OCI-LY1 (cell line): ENCODE data around the gene NUAK1.

ENCODE experiments used
- H2AFZ ChIP-seq: fragments of 200-600 bp; sonication (generic), shearing (Covaris generic); 2 replicates; pipeline ENCODE4 v1.6.0; 2014; ENCODE audit warnings: antibody characterized with exemption, mild to moderate bottlenecking, low read length
- H3F3A ChIP-seq: fragments of 200-600 bp; sonication (generic), shearing (Covaris generic); 2 replicates; pipeline ENCODE4 v1.6.0; 2014; ENCODE audit warnings: mild to moderate bottlenecking, antibody characterized with exemption, low read length, moderate library complexity; ENCODE audit not compliant: insufficient read depth
- H3K27ac ChIP-seq: fragments of 200-600 bp; sonication (generic); 2 replicates; pipeline ENCODE4 v1.5.1; 2014; ENCODE audit warnings: low read length, mixed run types, mild to moderate bottlenecking, low read depth; ENCODE audit not compliant: poor library complexity, severe bottlenecking
- H3K27me3 ChIP-seq: fragments of 200-600 bp; sonication (generic); 2 replicates; pipeline ENCODE4 v1.6.0; 2014; ENCODE audit warnings: antibody characterized with exemption, mild to moderate bottlenecking, low read length, moderate library complexity; ENCODE audit not compliant: insufficient read depth
- H3K36me3 ChIP-seq: fragments of 200-600 bp; sonication (generic); 2 replicates; pipeline ENCODE4 v1.6.1; 2014; ENCODE audit warnings: mild to moderate bottlenecking, antibody characterized with exemption, low read length, moderate library complexity, mixed read lengths; ENCODE audit not compliant: insufficient read depth
- H3K4me1 ChIP-seq: fragments of 200-600 bp; sonication (generic); 2 replicates; pipeline ENCODE4 v1.5.1; 2014; ENCODE audit warnings: mild to moderate bottlenecking, low read length, moderate library complexity; ENCODE audit not compliant: insufficient read depth, severe bottlenecking
- H3K4me2 ChIP-seq: fragments of 200-600 bp; sonication (generic), shearing (Covaris generic); 2 replicates; pipeline ENCODE4 v1.6.1; 2014; ENCODE audit warnings: low read length
- H3K4me3 ChIP-seq: fragments of 200-600 bp; sonication (generic); 2 replicates; pipeline ENCODE4 v1.5.1; 2014; ENCODE audit warnings: low read length, low read depth, mild to moderate bottlenecking, mixed read lengths; ENCODE audit not compliant: poor library complexity, severe bottlenecking
- H3K79me2 ChIP-seq: fragments of 200-600 bp; shearing (Covaris generic); 2 replicates; pipeline ENCODE4 v1.6.1; 2016; ENCODE audit warnings: mixed run types, low read length, mixed read lengths; ENCODE audit not compliant: insufficient read depth
- H3K9ac ChIP-seq: fragments of 200-600 bp; sonication (generic), shearing (Covaris generic); 2 replicates; pipeline ENCODE4 v1.6.1; 2014; ENCODE audit warnings: mild to moderate bottlenecking, low read length, mixed read lengths
- H3K9me2 ChIP-seq: fragments of 200-600 bp; sonication (generic), shearing (Covaris generic); 2 replicates; pipeline ENCODE4 v1.6.1; 2014; ENCODE audit warnings: low read depth, mild to moderate bottlenecking, low read length, mixed read lengths
- H3K9me3 ChIP-seq: fragments of 200-600 bp; shearing (Covaris generic); 2 replicates; pipeline ENCODE4 v1.6.1; 2014; ENCODE audit warnings: low read length, mixed read lengths
- H4K20me1 ChIP-seq: fragments of 200-600 bp; sonication (generic), shearing (Covaris generic); 2 replicates; pipeline ENCODE4 v1.6.0; 2016; ENCODE audit warnings: mild to moderate bottlenecking, low read length; ENCODE audit not compliant: insufficient read depth
- EZH2 ChIP-seq: fragments of 200-600 bp; sonication (generic), shearing (Covaris generic); IDR thresholded peaks from 2 replicates; pipeline ENCODE4 v1.8.0; 2017; ENCODE audit warnings: borderline replicate concordance, mixed run types, mild to moderate bottlenecking, antibody characterized with exemption, low read length, moderate library complexity, mixed read lengths
- TF ChIP-seq, protein P1 (sequence below): fragments of 200-600 bp; sonication (generic), shearing (Covaris generic); IDR thresholded peaks from 2 replicates; pipeline ENCODE4 v1.5.1; 2017; ENCODE audit warnings: mild to moderate bottlenecking, antibody characterized with exemption, low read length, moderate library complexity, mixed read lengths

Gene NUAK1

DNA sequence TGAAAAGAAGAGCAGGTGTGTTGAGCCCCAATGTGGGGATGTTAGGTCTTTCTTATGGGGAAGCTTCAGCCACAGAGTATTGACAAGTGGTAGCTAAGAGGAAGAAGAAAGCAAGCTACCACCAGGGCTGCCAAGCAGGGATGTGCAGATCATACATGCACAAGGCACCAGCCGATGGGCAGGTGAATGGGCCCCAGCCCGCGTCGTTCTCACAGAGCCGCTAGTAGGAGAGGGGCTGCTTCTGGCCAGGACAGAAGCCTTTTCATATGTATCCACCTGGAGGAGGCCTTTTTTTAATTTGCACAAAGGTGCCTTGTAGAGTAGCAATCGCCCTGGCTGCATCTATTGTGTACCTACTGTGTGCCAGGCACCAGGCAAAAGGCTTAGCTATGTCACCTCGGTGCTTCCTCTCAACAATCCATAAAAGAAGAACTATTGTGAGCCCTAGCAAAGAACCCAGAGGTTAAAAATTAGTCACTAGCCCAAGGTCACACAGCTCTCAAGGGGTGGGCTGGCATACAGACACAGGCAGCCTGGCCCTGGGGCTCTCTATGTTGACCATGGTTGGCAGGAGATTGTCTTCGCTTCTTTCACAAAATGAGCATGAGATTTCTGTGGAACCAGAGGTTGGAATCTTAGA lies 8.2 kb downstream of the NUAK1 start:
- no peaks in the 10 kb centered on the region for H3K79me2 ChIP-seq
- no peaks in the 10 kb centered on the region for H3K4me1 ChIP-seq

DNA sequence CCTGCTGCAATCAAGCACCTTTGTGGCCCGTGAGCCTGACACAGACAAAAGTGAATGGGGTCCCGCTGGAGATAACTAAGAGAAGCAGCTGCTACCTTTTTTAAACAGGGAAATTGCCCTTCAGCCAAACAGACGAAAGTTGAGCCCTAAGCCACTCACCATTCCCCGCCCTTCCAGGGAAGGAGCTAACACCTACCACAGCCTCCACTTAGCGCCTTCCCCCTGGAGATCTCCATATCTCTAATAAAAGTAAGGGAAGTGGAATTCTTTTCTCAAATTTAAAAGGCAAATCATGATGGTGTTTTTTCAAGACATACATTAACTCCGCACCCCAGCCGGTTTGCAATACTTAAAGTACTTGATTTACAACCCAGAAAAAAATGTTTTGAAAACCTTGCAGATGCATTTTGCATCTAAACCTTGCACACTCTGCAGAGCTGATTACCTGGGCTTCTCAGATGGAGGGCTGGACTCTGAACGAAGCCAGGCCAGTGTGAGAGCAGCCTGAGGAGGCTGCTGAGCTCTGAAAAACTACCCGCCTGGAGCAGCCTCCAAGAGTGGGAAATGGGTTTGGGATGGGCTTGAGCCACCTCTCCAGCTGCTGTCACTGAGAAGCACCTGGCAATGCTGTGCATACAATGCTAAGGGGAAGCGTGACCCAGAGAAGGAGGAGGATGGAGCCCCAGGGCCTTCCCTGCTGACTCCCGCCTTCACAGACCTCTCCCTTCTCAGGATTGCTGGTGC lies 10.0 kb downstream of the NUAK1 start:
- Histone ChIP-seq H3F3A (no peaks in the 10 kb centered on the region), H3K9me3 (no peaks in the 10 kb centered on the region), H3K36me3 (no peaks in the 10 kb centered on the region), H3K9ac (no peak overlapping the region), H3K4me2 (no peak overlapping the region), H2AFZ (no peak overlapping the region), H3K79me2 (no peaks in the 10 kb centered on the region), H4K20me1 (no peaks in the 10 kb centered on the region), H3K9me2 (no peaks in the 10 kb centered on the region), H3K27ac (no peak overlapping the region), H3K4me1 (no peaks in the 10 kb centered on the region), H3K27me3 (no peaks in the 10 kb centered on the region), H3K4me3 (no peak overlapping the region)
- TF ChIP-seq, protein P1, sequence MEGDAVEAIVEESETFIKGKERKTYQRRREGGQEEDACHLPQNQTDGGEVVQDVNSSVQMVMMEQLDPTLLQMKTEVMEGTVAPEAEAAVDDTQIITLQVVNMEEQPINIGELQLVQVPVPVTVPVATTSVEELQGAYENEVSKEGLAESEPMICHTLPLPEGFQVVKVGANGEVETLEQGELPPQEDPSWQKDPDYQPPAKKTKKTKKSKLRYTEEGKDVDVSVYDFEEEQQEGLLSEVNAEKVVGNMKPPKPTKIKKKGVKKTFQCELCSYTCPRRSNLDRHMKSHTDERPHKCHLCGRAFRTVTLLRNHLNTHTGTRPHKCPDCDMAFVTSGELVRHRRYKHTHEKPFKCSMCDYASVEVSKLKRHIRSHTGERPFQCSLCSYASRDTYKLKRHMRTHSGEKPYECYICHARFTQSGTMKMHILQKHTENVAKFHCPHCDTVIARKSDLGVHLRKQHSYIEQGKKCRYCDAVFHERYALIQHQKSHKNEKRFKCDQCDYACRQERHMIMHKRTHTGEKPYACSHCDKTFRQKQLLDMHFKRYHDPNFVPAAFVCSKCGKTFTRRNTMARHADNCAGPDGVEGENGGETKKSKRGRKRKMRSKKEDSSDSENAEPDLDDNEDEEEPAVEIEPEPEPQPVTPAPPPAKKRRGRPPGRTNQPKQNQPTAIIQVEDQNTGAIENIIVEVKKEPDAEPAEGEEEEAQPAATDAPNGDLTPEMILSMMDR: no peak
- no peak for TF ChIP-seq EZH2

More for the DNA sequence above, 8.2 kb downstream of the NUAK1 start:
- Histone ChIP-seq H3K9ac (no peak overlapping the region), H3K27ac (no peak overlapping the region), H4K20me1 (no peaks in the 10 kb centered on the region), H3K27me3 (no peaks in the 10 kb centered on the region), H3K4me3 (no peak overlapping the region), H3K9me3 (no peaks in the 10 kb centered on the region), H3K36me3 (no peaks in the 10 kb centered on the region), H3F3A (no peaks in the 10 kb centered on the region), H2AFZ (no peak overlapping the region), H3K4me2 (no peak overlapping the region), H3K9me2 (no peaks in the 10 kb centered on the region)
- TF ChIP-seq EZH2: no peak
- TF ChIP-seq, protein P1: no peak

DNA sequence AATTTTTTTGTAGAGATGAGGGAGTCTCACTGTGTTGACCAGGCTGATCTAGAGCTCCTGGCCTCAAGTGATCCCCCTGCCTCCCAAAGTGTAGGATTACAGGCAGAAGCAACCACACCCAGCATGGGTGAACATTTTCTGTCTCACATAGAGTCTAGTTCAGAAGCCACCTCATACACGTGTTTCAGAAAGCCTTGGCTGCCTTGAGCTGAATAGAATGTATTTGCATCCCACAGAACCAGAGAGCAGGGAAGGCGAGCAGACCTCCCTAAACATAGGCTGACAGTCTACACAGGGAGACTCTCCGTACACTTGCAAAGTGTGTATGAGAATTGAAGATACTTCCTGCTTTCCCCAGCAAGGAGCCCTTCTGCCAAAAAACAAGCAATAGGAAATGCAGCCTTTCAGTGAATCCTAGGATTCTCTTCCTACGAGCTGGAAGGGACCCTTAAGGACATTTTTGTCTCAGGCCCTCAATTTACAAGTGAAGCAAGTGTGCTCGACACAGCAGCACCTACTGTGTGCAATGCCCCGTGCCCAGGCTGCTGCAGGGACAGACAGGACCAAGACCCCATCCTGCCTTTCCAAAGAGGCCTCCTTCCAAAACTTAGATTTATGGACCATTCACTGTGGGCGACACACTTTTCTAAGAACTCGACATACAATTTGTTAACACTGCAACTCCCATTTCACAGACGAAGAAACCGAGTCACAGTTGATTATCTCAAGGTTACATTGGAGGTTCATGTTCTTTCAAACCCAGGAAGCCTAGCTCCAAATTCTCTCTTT lies 11.2 kb downstream of the NUAK1 start:
- no peak overlapping the region for H3K27ac ChIP-seq
- H3K4me3 ChIP-seq: no peak overlapping the region
- H3K9me2 ChIP-seq: no peaks in the 10 kb centered on the region
- H3K9ac ChIP-seq: no peak overlapping the region
- no peaks in the 10 kb centered on the region for H3K79me2 ChIP-seq
- no peaks in the 10 kb centered on the region for H3K27me3 ChIP-seq
- no peaks in the 10 kb centered on the region for H3K9me3 ChIP-seq
- no peaks in the 10 kb centered on the region for H3F3A ChIP-seq
- no peaks in the 10 kb centered on the region for H3K4me1 ChIP-seq
- H3K36me3 ChIP-seq: no peaks in the 10 kb centered on the region
- TF ChIP-seq EZH2: no peak
- TF ChIP-seq, protein P1: no peak
- no peak overlapping the region for H2AFZ ChIP-seq
- H3K4me2 ChIP-seq: no peak overlapping the region
- no peaks in the 10 kb centered on the region for H4K20me1 ChIP-seq
